ENCODE data around the gene IL17C.

DNA sequence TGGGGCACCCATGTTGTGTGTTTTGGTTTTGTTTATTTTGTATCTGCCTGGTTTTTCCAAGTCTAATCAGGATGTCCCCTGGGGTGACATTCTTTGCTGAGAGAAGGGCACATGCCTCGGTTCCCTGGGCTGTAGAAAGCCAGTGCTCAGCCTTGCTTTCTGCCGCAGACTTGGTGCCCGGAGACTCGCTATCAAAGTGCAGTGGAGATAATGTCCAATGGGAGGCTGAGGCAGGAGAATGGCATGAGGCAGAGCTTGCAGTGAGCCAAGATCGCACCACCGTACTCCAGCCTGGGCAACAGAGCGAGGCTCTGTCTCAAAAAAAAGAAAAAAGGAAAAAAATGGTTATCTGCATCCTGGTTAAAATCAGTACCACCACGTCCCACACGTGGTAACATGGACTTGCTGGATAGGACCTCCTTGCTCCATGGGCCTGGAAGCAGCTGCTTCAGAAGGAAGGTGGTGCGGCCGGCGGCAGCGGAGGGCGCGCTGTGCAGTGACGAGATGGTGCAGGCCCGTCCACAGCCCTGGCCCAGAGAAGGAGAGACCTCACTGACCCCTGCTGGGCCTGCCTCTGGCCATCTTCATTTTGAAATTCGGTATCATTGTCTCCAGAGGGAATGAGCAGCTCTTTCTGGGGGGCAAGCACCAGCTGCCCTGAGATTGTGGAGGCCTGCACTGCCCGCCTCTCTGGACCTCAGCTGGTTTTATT, 19.3 kb upstream of the IL17C start:
- TF ChIP-seq POLR2A (IDR thresholded peaks at IDR 0.05), result no peak
- TF ChIP-seq, protein P1, sequence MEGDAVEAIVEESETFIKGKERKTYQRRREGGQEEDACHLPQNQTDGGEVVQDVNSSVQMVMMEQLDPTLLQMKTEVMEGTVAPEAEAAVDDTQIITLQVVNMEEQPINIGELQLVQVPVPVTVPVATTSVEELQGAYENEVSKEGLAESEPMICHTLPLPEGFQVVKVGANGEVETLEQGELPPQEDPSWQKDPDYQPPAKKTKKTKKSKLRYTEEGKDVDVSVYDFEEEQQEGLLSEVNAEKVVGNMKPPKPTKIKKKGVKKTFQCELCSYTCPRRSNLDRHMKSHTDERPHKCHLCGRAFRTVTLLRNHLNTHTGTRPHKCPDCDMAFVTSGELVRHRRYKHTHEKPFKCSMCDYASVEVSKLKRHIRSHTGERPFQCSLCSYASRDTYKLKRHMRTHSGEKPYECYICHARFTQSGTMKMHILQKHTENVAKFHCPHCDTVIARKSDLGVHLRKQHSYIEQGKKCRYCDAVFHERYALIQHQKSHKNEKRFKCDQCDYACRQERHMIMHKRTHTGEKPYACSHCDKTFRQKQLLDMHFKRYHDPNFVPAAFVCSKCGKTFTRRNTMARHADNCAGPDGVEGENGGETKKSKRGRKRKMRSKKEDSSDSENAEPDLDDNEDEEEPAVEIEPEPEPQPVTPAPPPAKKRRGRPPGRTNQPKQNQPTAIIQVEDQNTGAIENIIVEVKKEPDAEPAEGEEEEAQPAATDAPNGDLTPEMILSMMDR (IDR thresholded peaks at IDR 0.05), result no peak
